H1 (cell line): ENCODE results near the gene NOVA1. TPM values are rescaled to one million over a fixed set of nuclear protein-coding genes. Genes with fewer than 3 reads are reported as not detected.

ENCODE experiments used
- CTCF ChIA-PET: fragments of 300-600 bp; sonication (Branson Sonifier 250); formaldehyde crosslinking; loops from one replicate; lab custom pipeline; 2021; ENCODE audit not compliant: partially characterized antibody; lab: Charles Lee
- POLR2A ChIA-PET: fragments of 300-600 bp; sonication (Branson Sonifier 250); formaldehyde crosslinking; loops from one replicate; lab custom pipeline; 2021; ENCODE audit warnings: inconsistent platforms; ENCODE audit not compliant: partially characterized antibody; lab: Charles Lee
- DNase-seq, 2 experiments: peaks; one replicate each; pipeline versions ENCODE4 v3.0.0 to v3.0.0-alpha.2; 2010 to 2022; ENCODE audit warnings: low spot score in 2 of 2, low read depth in 1 of 2, mixed read lengths in 1 of 2
- FAIRE-seq: peaks from 2 replicates; lab custom pipeline; 2011; peaks lifted over from hg19 to GRCh38; lab: Jason Lieb, UNC
- H2AFZ ChIP-seq: 2 replicates; pipeline ENCODE4 v1.8.1; 2012; ENCODE audit warnings: low read length, inconsistent platforms
- H2AK5ac ChIP-seq: 2 replicates; pipeline ENCODE4 v1.6.1; 2013; ENCODE audit warnings: low read depth, low read length
- H2BK120ac ChIP-seq: replicated peaks from 2 replicates; pipeline ENCODE3; 2013; ENCODE audit warnings: low read depth, low read length, inconsistent platforms
- H2BK12ac ChIP-seq: 2 replicates; pipeline ENCODE4 v1.6.1; 2013; ENCODE audit warnings: low read depth, low read length
- H2BK15ac ChIP-seq: 2 replicates; pipeline ENCODE4 v1.6.1; 2013; ENCODE audit warnings: low read length
- H2BK20ac ChIP-seq: 2 replicates; pipeline ENCODE4 v1.6.1; 2013; ENCODE audit warnings: low read length
- H2BK5ac ChIP-seq: 2 replicates; pipeline ENCODE4 v1.6.1; 2013; ENCODE audit warnings: low read depth, low read length
- H3K14ac ChIP-seq: 2 replicates; pipeline ENCODE4 v1.6.1; 2013; ENCODE audit warnings: inconsistent platforms; ENCODE audit not compliant: insufficient read length
- H3K18ac ChIP-seq: 2 replicates; pipeline ENCODE4 v1.6.1; 2013; ENCODE audit warnings: low read length; ENCODE audit errors: extremely low read depth
- H3K23ac ChIP-seq: 2 replicates; pipeline ENCODE4 v1.6.1; 2013; ENCODE audit warnings: inconsistent platforms; ENCODE audit not compliant: insufficient read length
- H3K23me2 ChIP-seq: 2 replicates; pipeline ENCODE4 v1.6.1; 2013; ENCODE audit warnings: low read depth, low read length
- H3K27ac ChIP-seq: 2 replicates; pipeline ENCODE4 v1.6.1; 2011; ENCODE audit warnings: low read depth, low read length, inconsistent platforms
- H3K27me3 ChIP-seq, 4 experiments: replicated peaks in 1 of 4; 1 replicate in 1 of 4; 2 replicates in 3 of 4; pipeline versions ENCODE4 v1.6.1 to v1.8.1; 2011 to 2013; ENCODE audit warnings: low read length in 3 of 4, mild to moderate bottlenecking in 3 of 4, inconsistent platforms in 2 of 4, mixed read lengths in 2 of 4, moderate library complexity in 1 of 4; ENCODE audit not compliant: control insufficient read depth in 3 of 4, insufficient read depth in 3 of 4; ENCODE audit errors: extremely low read depth in 1 of 4
- H3K36me3 ChIP-seq, 4 experiments: 2 replicates each; pipeline versions ENCODE4 v1.6.1 to v1.8.1; 2011 to 2013; ENCODE audit warnings: mild to moderate bottlenecking in 4 of 4, low read length in 3 of 4, moderate library complexity in 2 of 4, control low read depth in 1 of 4, inconsistent platforms in 1 of 4; ENCODE audit not compliant: insufficient read depth in 4 of 4, control insufficient read depth in 2 of 4
- H3K4ac ChIP-seq: replicated peaks from 2 replicates; pipeline ENCODE3; 2013; ENCODE audit warnings: low read length, low read depth, mixed read lengths, inconsistent platforms; ENCODE audit not compliant: insufficient read length
- H3K4me1 ChIP-seq, 4 experiments: replicated peaks in 1 of 4; 1 replicate in 1 of 4; 2 replicates in 3 of 4; pipeline versions ENCODE4 v1.6.1 to v1.8.1; 2011 to 2013; ENCODE audit warnings: low read length in 3 of 4, inconsistent platforms in 2 of 4, mixed read lengths in 1 of 4; ENCODE audit not compliant: insufficient read depth in 4 of 4, control insufficient read depth in 3 of 4
- H3K4me2 ChIP-seq, 2 experiments: 2 replicates each; pipeline versions ENCODE4 v1.6.1 to v1.8.1; 2011 to 2013; ENCODE audit warnings: low read depth in 2 of 2, low read length in 2 of 2, control low read depth in 1 of 2, inconsistent platforms in 1 of 2, mild to moderate bottlenecking in 1 of 2; ENCODE audit not compliant: insufficient read depth in 1 of 2
- H3K4me3 ChIP-seq, 4 experiments: fragments of 200-600, 300-600 bp in 1 of 4; sonication (generic), shearing (Covaris generic), sonication (Bioruptor Twin) in 1 of 4; 2 replicates each; pipeline versions ENCODE4 v1.5.1 to v1.8.1; 2011 to 2016; ENCODE audit warnings: low read length in 4 of 4, low read depth in 3 of 4, control low read depth in 2 of 4, inconsistent platforms in 2 of 4, mild to moderate bottlenecking in 2 of 4, mixed read lengths in 1 of 4, moderate library complexity in 1 of 4; ENCODE audit not compliant: insufficient read depth in 2 of 4; ENCODE audit errors: extremely low read depth in 1 of 4
- H3K56ac ChIP-seq: replicated peaks from 2 replicates; pipeline ENCODE3; 2013; ENCODE audit warnings: low read depth, mild to moderate bottlenecking, mixed read lengths, low read length, inconsistent platforms; ENCODE audit not compliant: insufficient read length
- H3K79me1 ChIP-seq: 2 replicates; pipeline ENCODE4 v1.6.1; 2013; ENCODE audit warnings: low read depth, low read length, control low read depth
- H3K79me2 ChIP-seq, 2 experiments: 2 replicates each; pipeline versions ENCODE4 v1.6.1 to v1.8.1; 2012 to 2013; ENCODE audit warnings: low read length in 2 of 2, mild to moderate bottlenecking in 2 of 2, inconsistent platforms in 1 of 2; ENCODE audit not compliant: insufficient read depth in 2 of 2, control insufficient read depth in 1 of 2
- H3K9ac ChIP-seq, 4 experiments: replicated peaks in 1 of 4; 1 replicate in 1 of 4; 2 replicates in 3 of 4; pipeline versions ENCODE4 v1.6.1 to v1.8.1; 2011 to 2013; ENCODE audit warnings: low read depth in 3 of 4, low read length in 3 of 4, control low read depth in 2 of 4, mild to moderate bottlenecking in 2 of 4, moderate library complexity in 2 of 4, inconsistent platforms in 1 of 4; ENCODE audit errors: extremely low read depth in 1 of 4
- H3K9me3 ChIP-seq, 2 experiments: 2 replicates each; pipeline versions ENCODE4 v1.6.1 to v1.8.1; 2012 to 2013; ENCODE audit warnings: mild to moderate bottlenecking in 2 of 2, moderate library complexity in 2 of 2, control low read depth in 1 of 2, inconsistent platforms in 1 of 2, low read depth in 1 of 2, low read length in 1 of 2, mixed read lengths in 1 of 2; ENCODE audit not compliant: insufficient read depth in 2 of 2
- H4K20me1 ChIP-seq, 2 experiments: replicated peaks in 1 of 2; 2 replicates each; pipeline versions ENCODE3 to v1.8.1; 2011 to 2013; ENCODE audit warnings: inconsistent platforms in 2 of 2, low read length in 2 of 2, mild to moderate bottlenecking in 1 of 2; ENCODE audit not compliant: insufficient read depth in 2 of 2, control insufficient read depth in 1 of 2
- H4K5ac ChIP-seq: 2 replicates; pipeline ENCODE4 v1.6.1; 2013; ENCODE audit warnings: low read length, low read depth, mixed read lengths, inconsistent platforms; ENCODE audit not compliant: insufficient read length
- H4K8ac ChIP-seq: 2 replicates; pipeline ENCODE4 v1.8.0; 2013; ENCODE audit warnings: mild to moderate bottlenecking, moderate library complexity, low read length, inconsistent platforms; ENCODE audit not compliant: insufficient read depth; ENCODE audit errors: extremely low read depth
- H4K91ac ChIP-seq: replicated peaks from 2 replicates; pipeline ENCODE3; 2013; ENCODE audit warnings: low read length, mixed read lengths, inconsistent platforms; ENCODE audit not compliant: insufficient read length
- CHD1 ChIP-seq: IDR thresholded peaks from 2 replicates; pipeline ENCODE4 v1.6.1; 2012; ENCODE audit warnings: low read depth, low read length, improper control_type of control experiment
- HDAC6 ChIP-seq: IDR thresholded peaks from one replicate; pipeline ENCODE4 v1.7.1; 2012; ENCODE audit warnings: low read depth, mild to moderate bottlenecking, inconsistent platforms, low read length, moderate library complexity
- JUN ChIP-seq: IDR thresholded peaks from 2 replicates; pipeline ENCODE4 v1.6.1; 2011; ENCODE audit warnings: low read depth, mild to moderate bottlenecking, improper control_type of control experiment, low read length
- SAP30 ChIP-seq: fragments of 300-600 bp; sonication (generic); IDR thresholded peaks from 2 replicates; pipeline ENCODE4 v1.7.1; 2012; ENCODE audit warnings: low read length, moderate library complexity, mild to moderate bottlenecking, inconsistent platforms; ENCODE audit not compliant: insufficient read depth, insufficient replicate concordance
- SIN3A ChIP-seq, 2 experiments: IDR thresholded peaks in 1 of 2; conservative IDR thresholded peaks in 1 of 2; 2 replicates each; pipeline ENCODE4 v1.6.1; 2011 to 2012; ENCODE audit warnings: low read length in 2 of 2, improper control_type of control experiment in 1 of 2, low read depth in 1 of 2, mild to moderate bottlenecking in 1 of 2
- SP4 ChIP-seq: IDR thresholded peaks from 2 replicates; pipeline ENCODE4 v1.6.1; 2012; ENCODE audit warnings: low read length, inconsistent platforms
- WGBS, 2 experiments: shearing (Covaris generic) in 1 of 2; methylation state at CpG; one replicate each; pipeline versions ENCODE4 v1.1.6 to v1.1.7; 2013 to 2015; ENCODE audit warnings: low lambda C conversion rate in 2 of 2, mixed read lengths in 2 of 2, inconsistent platforms in 1 of 2, low coverage in 1 of 2, missing lambda C conversion rate in 1 of 2; ENCODE audit not compliant: insufficient replicate concordance in 2 of 2, insufficient coverage in 1 of 2, insufficient read length in 1 of 2; ENCODE audit errors: extremely low coverage in 1 of 2, missing lambda C conversion rate in 1 of 2; 5-methylcytosine and 5-hydroxymethylcytosine counted together
- polyA plus RNA-seq, 7 experiments: library from polyadenylated mRNA; depleted of rRNA in 3 of 7; stranded (reverse) in 5 of 7; unstranded in 2 of 7; fragments of >200 nt in 5 of 7; fragments of 200-250 nt in 2 of 7; gene quantifications; 1 replicate in 5 of 7; 2 replicates in 1 of 7; 4 replicates in 1 of 7; pipeline versions ENCODE4 v1.2.1 to v1.2.3, GENCODE V29; 2011 to 2013; ENCODE audit warnings: missing spikeins in 2 of 7, mixed read lengths in 2 of 7
- total RNA-seq: library from RNA; stranded (reverse); fragmentation: NEBNext Ultra II Directional; extraction: Animal tissue kit (Norgen Biotek cat#: 25700); gene quantifications from 2 replicates; pipeline ENCODE4 v1.2.1, GENCODE V29; 2021
- TF ChIP-seq, protein P1 (sequence below), 3 experiments: IDR thresholded peaks; 1 replicate in 2 of 3; 2 replicates in 1 of 3; pipeline versions ENCODE4 v1.5.1 to v1.6.1; 2011; ENCODE audit warnings: low read length in 3 of 3, mild to moderate bottlenecking in 3 of 3, inconsistent platforms in 2 of 3, low read depth in 1 of 3, moderate library complexity in 1 of 3; ENCODE audit not compliant: insufficient read depth in 1 of 3; ENCODE audit errors: control extremely low read depth in 1 of 3
- TF ChIP-seq, protein P2 (sequence below): IDR thresholded peaks from 2 replicates; pipeline ENCODE4 v1.6.1; 2012; ENCODE audit warnings: inconsistent platforms

The NOVA1 gene
- total and polyA plus RNA-seq, 2 of the 8 experiments (the other 6 are each of a cell fraction or from before 2014, with no cell fraction given), result 6.8 to 12.7 TPM

- H4K5ac ChIP-seq, result no peak overlapping the region
- no peaks in the 10 kb centered on the region for H3K79me2 ChIP-seq
- WGBS, 2 experiments, result 90% methylated on average over 2 of the region's 2 CpGs; no CpG with 5 or more reads in 1 of the 2 experiments
- no peak overlapping the region for H2BK15ac ChIP-seq
- H3K4me2 ChIP-seq, result no peak overlapping the region
- H3K23ac ChIP-seq, result no peak overlapping the region
- FAIRE-seq (no peak), DNase-seq (no peak)
- H4K20me1 ChIP-seq, result no peaks in the 10 kb centered on the region
- no peaks in the 10 kb centered on the region for H3K9me3 ChIP-seq
- H3K56ac ChIP-seq, result no peak overlapping the region
- H3K14ac ChIP-seq, result no peak overlapping the region
- no peak overlapping the region for H4K91ac ChIP-seq
- H2BK12ac ChIP-seq, result no peak overlapping the region
- ChIA-PET CTCF (no interaction called here), POLR2A (no interaction called here)
- H3K18ac ChIP-seq, result no peak overlapping the region
- H2AFZ ChIP-seq, result no peak overlapping the region
- no peaks in the 10 kb centered on the region for H3K79me1 ChIP-seq
- H2BK120ac ChIP-seq, result no peak overlapping the region
- no peaks in the 10 kb centered on the region for H3K23me2 ChIP-seq
- no peak overlapping the region for H2AK5ac ChIP-seq
- no peak overlapping the region for H4K8ac ChIP-seq
- no peaks in the 10 kb centered on the region for H3K36me3 ChIP-seq
- H3K4me1 ChIP-seq, result no peaks in the 10 kb centered on the region
- no peaks in the 10 kb centered on the region for H3K27me3 ChIP-seq
- H3K4ac ChIP-seq, result no peak overlapping the region
- H2BK5ac ChIP-seq, result no peak overlapping the region
- H2BK20ac ChIP-seq, result no peak overlapping the region
- no peak overlapping the region for H3K27ac ChIP-seq
- H3K4me3 ChIP-seq, result no peak overlapping the region
- no peak overlapping the region for H3K9ac ChIP-seq
- TF ChIP-seq SAP30 (no peak), CHD1 (no peak), SIN3A (conservative IDR thresholded peaks at IDR 0.05 in 1 of 2, IDR thresholded peaks at IDR 0.05 in 1 of 2; ENCODE audit: low read depth in 1 of 2, low read length in 2 of 2) (no peak), SP4 (no peak), JUN (no peak), HDAC6 (no peak)
- TF ChIP-seq, protein P1, sequence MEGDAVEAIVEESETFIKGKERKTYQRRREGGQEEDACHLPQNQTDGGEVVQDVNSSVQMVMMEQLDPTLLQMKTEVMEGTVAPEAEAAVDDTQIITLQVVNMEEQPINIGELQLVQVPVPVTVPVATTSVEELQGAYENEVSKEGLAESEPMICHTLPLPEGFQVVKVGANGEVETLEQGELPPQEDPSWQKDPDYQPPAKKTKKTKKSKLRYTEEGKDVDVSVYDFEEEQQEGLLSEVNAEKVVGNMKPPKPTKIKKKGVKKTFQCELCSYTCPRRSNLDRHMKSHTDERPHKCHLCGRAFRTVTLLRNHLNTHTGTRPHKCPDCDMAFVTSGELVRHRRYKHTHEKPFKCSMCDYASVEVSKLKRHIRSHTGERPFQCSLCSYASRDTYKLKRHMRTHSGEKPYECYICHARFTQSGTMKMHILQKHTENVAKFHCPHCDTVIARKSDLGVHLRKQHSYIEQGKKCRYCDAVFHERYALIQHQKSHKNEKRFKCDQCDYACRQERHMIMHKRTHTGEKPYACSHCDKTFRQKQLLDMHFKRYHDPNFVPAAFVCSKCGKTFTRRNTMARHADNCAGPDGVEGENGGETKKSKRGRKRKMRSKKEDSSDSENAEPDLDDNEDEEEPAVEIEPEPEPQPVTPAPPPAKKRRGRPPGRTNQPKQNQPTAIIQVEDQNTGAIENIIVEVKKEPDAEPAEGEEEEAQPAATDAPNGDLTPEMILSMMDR (IDR thresholded peaks at IDR 0.05; ENCODE audit: control extremely low read depth in 1 of 3, insufficient read depth in 1 of 3, low read depth in 1 of 3, low read length in 3 of 3), result no peak
- TF ChIP-seq, protein P2, sequence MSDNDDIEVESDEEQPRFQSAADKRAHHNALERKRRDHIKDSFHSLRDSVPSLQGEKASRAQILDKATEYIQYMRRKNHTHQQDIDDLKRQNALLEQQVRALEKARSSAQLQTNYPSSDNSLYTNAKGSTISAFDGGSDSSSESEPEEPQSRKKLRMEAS, result no peak
These were observed 134.7 kb downstream of the NOVA1 start for GRCh38 chr14:26463136-26463535.
